Choroid plexus epithelial cell (primary cell): ENCODE results near the gene CCBE1.

Experiments
- DNase-seq: peaks from one replicate; pipeline ENCODE4 v3.0.0-alpha.2; 2010; ENCODE audit warnings: low read depth
- H3K4me3 ChIP-seq: 2 replicates; pipeline ENCODE4 v1.5.1; 2011; ENCODE audit warnings: low read depth, mild to moderate bottlenecking, control low read depth, low read length, moderate library complexity
- CTCF ChIP-seq: conservative IDR thresholded peaks from 2 replicates; pipeline ENCODE4 v1.5.1; 2011; ENCODE audit warnings: low read depth, mild to moderate bottlenecking, control low read depth, inconsistent platforms, low read length, moderate library complexity

Gene CCBE1

GRCh38 chr18:59736061-59736460, 38.8 kb upstream of the CCBE1 start:
- no peak overlapping the region for H3K4me3 ChIP-seq
- no peak for DNase-seq
- no peak for TF ChIP-seq CTCF

GRCh38 chr18:59735269-59735860, 38.1 kb upstream of the CCBE1 start:
- no peak for DNase-seq

GRCh38 chr18:59733421-59733820, 36.2 kb upstream of the CCBE1 start:
- TF ChIP-seq CTCF = no peak
- no peak for DNase-seq
- H3K4me3 ChIP-seq = no peak overlapping the region

More at GRCh38 chr18:59735269-59735860, 38.1 kb upstream of the CCBE1 start:
- no peak overlapping the region for H3K4me3 ChIP-seq
- TF ChIP-seq CTCF = no peak

GRCh38 chr18:59730896-59731295, 33.7 kb upstream of the CCBE1 start:
- DNase-seq = no peak
- H3K4me3 ChIP-seq = no peak overlapping the region
- no peak for TF ChIP-seq CTCF

- DNase-seq = no peak
- no peak overlapping the region for H3K4me3 ChIP-seq
- no peak for TF ChIP-seq CTCF
These were observed 32.6 kb upstream of the CCBE1 start for GRCh38 chr18:59729781-59730180.

GRCh38 chr18:59728816-59729215, 31.6 kb upstream of the CCBE1 start:
- DNase-seq = no peak
- no peak for TF ChIP-seq CTCF
- H3K4me3 ChIP-seq = no peak overlapping the region

GRCh38 chr18:59725142-59725541, 27.9 kb upstream of the CCBE1 start:
- no peak for TF ChIP-seq CTCF
- peak; percentile 40 for DNase-seq

More at GRCh38 chr18:59725142-59725541, 27.9 kb upstream of the CCBE1 start:
- no peak overlapping the region for H3K4me3 ChIP-seq
